Daoy (cell line): ENCODE data around the gene ATXN1. TPM values are rescaled to one million over a fixed set of nuclear protein-coding genes. Genes with fewer than 3 reads are reported as not detected.

Source experiments
- DNase-seq: peaks from one replicate; pipeline ENCODE4 v3.0.0-alpha.2; 2015; ENCODE audit warnings: low read depth
- total RNA-seq: library from RNA; depleted of rRNA; stranded (reverse); fragments of >200 nt; shearing (Covaris generic); gene quantifications from 2 replicates; pipeline ENCODE4 v1.2.3, GENCODE V29; 2014

The ATXN1 gene
- total RNA-seq, 1 experiment from 2014 or later: 33.8 TPM

- no peak for DNase-seq
Observed at GRCh38 chr6:16783509-16783908, 22.2 kb upstream of the ATXN1 start.

DNA sequence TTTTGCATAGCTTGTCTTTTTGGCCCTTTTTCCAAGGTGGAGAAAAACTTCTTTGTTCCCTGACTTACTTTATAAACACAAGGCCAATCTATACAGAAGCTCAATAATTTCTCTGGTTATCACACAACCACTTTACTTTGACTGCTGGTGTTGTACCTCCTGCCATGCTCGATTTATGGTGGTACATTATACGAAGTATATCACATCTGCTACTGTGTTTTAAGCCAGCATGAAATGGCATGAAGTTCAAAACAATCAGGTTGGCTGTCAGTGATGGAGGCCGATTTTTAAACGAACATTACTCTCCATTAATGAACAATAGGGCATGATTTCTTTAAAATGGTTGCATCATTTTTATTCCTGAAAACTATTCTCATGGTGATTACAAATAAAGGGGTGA is 21.0 kb upstream of the ATXN1 start:
- DNase-seq: no peak

DNA sequence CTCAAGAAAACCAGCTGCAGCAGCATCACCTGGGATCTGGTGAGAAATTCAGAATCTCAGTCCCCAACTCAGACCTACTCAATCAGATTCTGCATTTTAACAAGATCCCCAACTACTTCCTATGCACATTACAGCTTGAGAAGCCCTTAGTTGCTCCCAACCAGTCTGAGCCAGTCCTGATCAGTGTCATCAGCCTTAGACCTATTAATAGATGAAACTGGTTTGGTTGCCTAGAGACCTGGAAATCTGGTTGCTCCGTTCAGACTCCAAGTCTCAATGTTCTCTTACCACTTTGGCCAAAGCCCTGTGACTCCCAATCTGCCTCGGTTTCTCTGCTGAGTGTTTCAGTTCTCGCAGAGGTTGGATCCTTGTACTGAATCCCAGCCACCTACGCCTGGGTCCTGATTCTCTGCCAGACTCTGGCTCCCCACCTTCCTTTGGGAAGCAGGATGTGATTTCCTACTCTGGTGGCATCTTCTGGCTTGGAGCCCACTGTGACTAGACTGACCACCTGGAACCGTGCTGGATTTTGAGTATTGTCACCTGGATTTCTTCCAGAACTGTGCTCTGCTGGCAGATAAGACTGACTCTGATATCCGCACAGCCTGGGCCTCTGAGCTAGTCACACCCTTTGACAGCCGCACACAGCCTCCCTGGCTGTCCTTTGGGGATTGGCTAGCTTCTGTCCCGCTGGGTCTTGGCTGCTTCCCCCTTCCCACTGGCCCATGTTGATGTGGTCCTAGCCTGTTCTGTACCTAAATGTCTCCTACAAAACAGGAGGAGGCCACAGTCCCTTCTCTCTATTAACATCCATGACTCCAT is 20.3 kb upstream of the ATXN1 start:
- DNase-seq: no peak

DNA sequence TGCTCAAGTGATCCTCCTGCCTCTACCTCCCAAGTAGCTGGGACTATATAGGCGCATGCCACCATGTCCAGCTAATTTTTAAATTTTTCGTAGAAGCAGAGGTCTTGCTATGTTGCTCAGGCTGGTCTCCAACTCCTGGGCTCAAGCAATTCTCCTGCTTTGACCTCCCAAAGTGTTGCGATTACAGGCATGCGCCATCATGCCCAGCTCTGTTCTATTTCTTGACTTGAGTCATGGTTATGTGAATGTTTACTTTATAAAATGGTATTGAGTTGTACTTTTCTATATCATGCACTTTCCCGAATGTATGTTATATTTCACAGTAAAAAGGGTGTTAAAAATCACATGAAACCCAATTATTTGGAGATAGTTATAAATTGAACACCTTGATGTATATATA is 17.3 kb upstream of the ATXN1 start:
- DNase-seq: no peak

- DNase-seq: no peak
Observed at GRCh38 chr6:16777794-16778193, 16.5 kb upstream of the ATXN1 start.

- DNase-seq: peak; percentile 75
Observed at GRCh38 chr6:16776394-16777017, 15.2 kb upstream of the ATXN1 start.

- DNase-seq: no peak
Observed at GRCh38 chr6:16774437-16774836, 13.2 kb upstream of the ATXN1 start.

GRCh38 chr6:16773362-16773761 is 12.1 kb upstream of the ATXN1 start:
- no peak for DNase-seq

DNA sequence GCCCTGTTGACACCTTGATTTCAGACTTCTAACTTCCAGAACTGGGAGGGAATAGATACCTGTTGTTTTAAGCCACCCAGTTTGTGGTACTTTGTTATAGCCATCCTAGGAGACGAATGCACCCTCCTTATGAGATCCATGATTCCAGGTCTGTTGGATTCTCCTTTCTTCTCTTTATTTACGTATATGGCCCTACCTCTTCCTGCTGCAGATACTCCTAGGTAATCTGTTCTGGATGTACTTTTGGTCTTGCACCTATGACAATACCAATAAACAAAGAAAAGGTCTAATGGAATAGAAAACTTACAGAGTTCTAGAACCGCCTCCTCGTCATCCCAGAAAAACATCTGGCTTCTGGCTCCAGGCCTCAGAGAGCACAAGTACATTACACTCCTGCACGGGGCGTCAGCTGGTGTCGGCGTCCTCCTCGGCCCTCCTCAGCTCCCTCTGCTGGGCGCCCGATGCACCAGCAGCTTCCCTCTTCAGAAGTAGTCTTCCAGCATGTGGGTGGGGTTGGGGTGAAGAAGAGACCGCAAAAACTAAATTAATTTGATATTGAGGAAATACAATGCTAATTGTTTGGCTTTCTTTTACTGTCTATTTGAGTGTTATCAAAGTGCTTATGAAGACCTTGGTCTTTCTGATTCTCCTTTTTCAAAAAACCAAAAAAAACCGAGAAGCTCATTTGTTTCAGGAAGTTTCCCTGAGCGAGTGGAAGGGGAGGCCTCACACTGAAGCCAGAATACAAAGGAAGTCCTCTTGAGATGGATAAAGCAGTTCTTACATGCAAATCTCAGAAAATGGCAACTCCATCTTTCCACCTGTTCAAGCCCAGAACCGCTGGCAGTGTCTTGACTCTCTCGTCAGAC is 9.7 kb upstream of the ATXN1 start:
- peak; percentile 91 for DNase-seq

- DNase-seq: peak; percentile 81
Observed at GRCh38 chr6:16769986-16770376, 8.7 kb upstream of the ATXN1 start.

DNA sequence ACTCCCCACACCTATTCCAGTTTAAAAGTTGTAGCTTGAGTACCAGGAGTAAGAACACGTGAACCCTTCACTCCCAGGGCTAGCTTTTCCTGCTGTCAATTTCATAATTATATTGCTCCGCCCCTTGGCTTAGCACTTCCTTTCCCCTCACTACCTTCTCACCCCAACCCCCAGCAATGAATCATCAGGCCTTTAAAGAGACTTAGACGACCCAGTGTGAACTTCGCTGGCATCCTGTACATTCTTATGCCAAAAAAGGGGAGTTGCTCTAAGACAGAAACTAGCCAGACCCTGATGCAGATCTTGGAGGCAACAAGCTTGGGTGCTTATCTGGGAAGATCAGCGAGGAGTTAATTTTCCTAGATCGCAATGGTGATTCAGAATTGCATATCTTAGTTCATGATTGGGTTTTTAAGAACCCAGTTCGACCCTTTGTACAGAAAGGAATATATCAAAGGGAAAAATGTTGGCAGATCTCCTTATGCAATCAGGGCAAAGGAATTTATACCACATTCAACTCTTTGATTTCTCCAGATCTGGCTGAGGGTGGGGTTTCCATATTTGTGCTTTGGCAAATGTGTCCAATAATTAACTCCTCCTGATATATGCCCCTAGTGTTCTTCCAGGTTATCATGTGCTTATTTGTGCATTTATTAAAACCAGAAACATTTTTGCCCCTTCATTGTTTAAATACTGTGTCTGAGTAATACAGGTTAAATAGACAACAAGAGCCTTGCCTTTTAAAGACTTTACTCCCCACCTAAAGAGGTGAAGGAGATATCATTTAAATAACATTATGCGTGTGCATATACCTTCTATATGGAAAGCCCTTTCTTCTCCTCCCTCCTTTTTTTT is 8.1 kb upstream of the ATXN1 start:
- DNase-seq: peak; percentile 98

DNA sequence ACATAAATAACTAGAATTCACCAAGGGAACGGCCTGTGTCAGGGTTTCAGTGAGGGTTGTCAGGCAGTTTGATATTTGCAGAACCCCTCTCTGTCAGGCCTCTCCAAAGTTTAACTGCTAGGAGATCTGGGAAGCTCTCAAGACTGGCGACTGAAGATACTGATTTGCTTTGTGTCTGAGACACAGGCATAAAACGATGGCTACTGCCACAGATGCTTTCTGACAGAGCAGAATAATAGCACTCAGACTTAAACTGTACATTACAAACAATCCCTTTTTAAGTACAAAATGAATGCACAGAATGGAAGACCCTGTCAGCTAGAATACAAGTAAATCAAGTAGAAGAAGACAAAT is 7.2 kb upstream of the ATXN1 start:
- DNase-seq: no peak

- DNase-seq: no peak
Observed at GRCh38 chr6:16767765-16768476, 6.7 kb upstream of the ATXN1 start.

GRCh38 chr6:16766836-16767745 is 5.8 kb upstream of the ATXN1 start:
- DNase-seq: peak; percentile 84

DNA sequence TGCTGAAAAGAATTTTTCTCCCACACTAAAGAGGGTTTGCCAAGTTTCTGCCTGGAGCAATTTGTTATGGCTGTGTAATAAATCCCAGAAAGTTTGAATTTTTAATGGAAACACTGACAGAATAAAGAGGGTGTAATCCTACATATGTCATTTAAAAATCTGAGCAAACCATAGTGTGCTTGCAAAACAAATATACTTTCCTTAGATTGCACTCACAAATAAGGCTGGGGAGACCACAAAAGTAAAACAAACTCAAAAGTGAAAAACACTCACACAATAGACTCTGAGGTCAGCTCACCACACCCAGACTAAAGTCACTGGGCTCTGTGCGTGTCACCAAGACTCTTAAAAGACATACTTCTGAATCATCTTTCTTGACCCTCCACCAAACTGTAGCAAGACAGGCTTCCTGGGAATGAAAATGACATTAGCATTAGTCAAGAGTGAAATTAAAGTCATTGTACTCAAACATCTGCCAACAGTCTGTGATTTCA is 4.8 kb upstream of the ATXN1 start:
- DNase-seq: peak; percentile 98

- DNase-seq: peak; percentile 36
Observed at GRCh38 chr6:16765235-16765634, 4.0 kb upstream of the ATXN1 start.

GRCh38 chr6:16764188-16764950 is 3.1 kb upstream of the ATXN1 start:
- DNase-seq: peak; percentile 71

- DNase-seq: peak; percentile 86
Observed at GRCh38 chr6:16762550-16763477, 1.6 kb upstream of the ATXN1 start.
